Large intestine (tissue), 12 donors: ENCODE results near the gene SLC22A5. TPM values are rescaled to one million over a fixed set of nuclear protein-coding genes. Genes with fewer than 3 reads are reported as not detected.
A peak's percentile ranks its signal among the peaks of the same experiment; 100 is the strongest.

Experiments
- DNase-seq, 2 donors: peaks; one replicate each; pipeline versions ENCODE4 v3.0.0 to v3.0.0-alpha.2; 2013
- H3K27ac ChIP-seq: one replicate; pipeline ENCODE4 v1.5.1; 2013; ENCODE audit warnings: low read length
- H3K27me3 ChIP-seq: 2 replicates; pipeline ENCODE4 v1.6.1; 2013; ENCODE audit warnings: low read length; ENCODE audit not compliant: control insufficient read depth, insufficient read depth
- H3K36me3 ChIP-seq: 2 replicates; pipeline ENCODE4 v1.6.1; 2013; ENCODE audit warnings: low read length; ENCODE audit not compliant: control insufficient read depth, insufficient read depth
- H3K4me1 ChIP-seq: one replicate; pipeline ENCODE4 v1.6.1; 2013; ENCODE audit warnings: low read length; ENCODE audit not compliant: control insufficient read depth, insufficient read depth
- H3K4me3 ChIP-seq: one replicate; pipeline ENCODE4 v1.5.1; 2013; ENCODE audit warnings: low read length
- H3K9me3 ChIP-seq: one replicate; pipeline ENCODE4 v1.6.1; 2013; ENCODE audit warnings: mild to moderate bottlenecking, low read depth, low read length, moderate library complexity; ENCODE audit not compliant: control insufficient read depth
- WGBS: methylation state at CpG from one replicate; pipeline ENCODE4 v1.1.5; 2013; ENCODE audit warnings: low lambda C conversion rate; ENCODE audit not compliant: insufficient coverage; 5-methylcytosine and 5-hydroxymethylcytosine counted together
- long read RNA-seq, 11 donors: transcript quantifications; one replicate each; lab custom pipeline, GENCODE V29; 2026
- polyA plus RNA-seq: library from polyadenylated mRNA; unstranded; fragments of 120-200 nt; gene quantifications from one replicate; pipeline ENCODE4 v1.2.1, GENCODE V29; 2013

SLC22A5 gene
- 35.1 TPM for polyA plus RNA-seq
- long read RNA-seq, donor 1, partial matches to known transcripts: 0 of 1 reads
- long read RNA-seq, donor 1, other reads (novel, unspliced or antisense): 0 of 1 reads
- long read RNA-seq, donor 2, transcript SLC22A5-201 (10 exons, 3,237 nt): major isoform, 9 of 77 reads
- long read RNA-seq, donor 2, partial matches to known transcripts: 68 of 77 reads
- long read RNA-seq, donor 2, other reads (novel, unspliced or antisense): 0 of 77 reads
- long read RNA-seq, donor 3, transcript SLC22A5-201 (10 exons, 3,237 nt): major isoform, 7 of 21 reads
- long read RNA-seq, donor 3, partial matches to known transcripts: 13 of 21 reads
- long read RNA-seq, donor 3, other reads (novel, unspliced or antisense): 0 of 21 reads
- long read RNA-seq, donor 4: 0 reads
- long read RNA-seq, donor 5, partial matches to known transcripts: 0 of 4 reads
- long read RNA-seq, donor 5, other reads (novel, unspliced or antisense): 0 of 4 reads
- long read RNA-seq, donor 6, transcript SLC22A5-201 (10 exons, 3,237 nt): major isoform, 6 of 7 reads
- long read RNA-seq, donor 6, partial matches to known transcripts: 0 of 7 reads
- long read RNA-seq, donor 6, other reads (novel, unspliced or antisense): 0 of 7 reads
- long read RNA-seq, donor 7, partial matches to known transcripts: 0 of 2 reads
- long read RNA-seq, donor 7, other reads (novel, unspliced or antisense): 0 of 2 reads
- long read RNA-seq, donor 8, transcript SLC22A5-201 (10 exons, 3,237 nt): major isoform, 6 of 7 reads
- long read RNA-seq, donor 8, partial matches to known transcripts: 0 of 7 reads
- long read RNA-seq, donor 8, other reads (novel, unspliced or antisense): 0 of 7 reads
- long read RNA-seq, donor 9, partial matches to known transcripts: 17 of 22 reads
- long read RNA-seq, donor 9, other reads (novel, unspliced or antisense): 0 of 22 reads
- long read RNA-seq, donor 10, partial matches to known transcripts: 50 of 53 reads
- long read RNA-seq, donor 10, other reads (novel, unspliced or antisense): 0 of 53 reads
- long read RNA-seq, donor 11, partial matches to known transcripts: 6 of 10 reads
- long read RNA-seq, donor 11, other reads (novel, unspliced or antisense): 0 of 10 reads

GRCh38 chr5:132369474-132370180, at the start of gene SLC22A5:
TSS of gene SLC22A5 (plus strand) at chr5:132369710. CDS start at chr5:132369973, 263 bp downstream.
- peak; percentile 79 to 95 for DNase-seq
- Histone ChIP-seq H3K36me3 (peaks cover 8% of the 10 kb centered on the region), H3K27me3 (no peaks in the 10 kb centered on the region), H3K4me1 (peaks cover 30% of the 10 kb centered on the region), H3K4me3 (peak within 1 kb of the TSS; percentile 67), H3K9me3 (peaks cover 4% of the 10 kb centered on the region), H3K27ac (peak within 1 kb of the TSS; percentile 76)
- no CpG with 5 or more reads among the region's 83 CpGs for WGBS

GRCh38 chr5:132319975-132320374, 49.5 kb upstream of the SLC22A5 start:
- Histone ChIP-seq H3K9me3 (no peaks in the 10 kb centered on the region), H3K4me3 (no peak overlapping the region), H3K27ac (no peak overlapping the region), H3K4me1 (peaks cover 32% of the 10 kb centered on the region), H3K36me3 (peaks cover 13% of the 10 kb centered on the region), H3K27me3 (no peaks in the 10 kb centered on the region)
- WGBS: 88% methylated on average over 1 of the region's 1 CpG
- no peak for DNase-seq

- H3K27me3 ChIP-seq: no peaks in the 10 kb centered on the region
- DNase-seq: peak in 1 of 2 donors; percentile 59
- H3K36me3 ChIP-seq: peaks cover 13% of the 10 kb centered on the region
- H3K4me3 ChIP-seq: no peak overlapping the region
- H3K9me3 ChIP-seq: no peaks in the 10 kb centered on the region
- H3K4me1 ChIP-seq: peaks cover 20% of the 10 kb centered on the region
- WGBS: no CpG with 5 or more reads among the region's 3 CpGs
- peak overlapping the region; percentile 29 for H3K27ac ChIP-seq
Observed at GRCh38 chr5:132321109-132321721, 48.3 kb upstream of the SLC22A5 start.

GRCh38 chr5:132322266-132322665, 47.2 kb upstream of the SLC22A5 start:
- Histone ChIP-seq H3K27me3 (no peaks in the 10 kb centered on the region), H3K36me3 (peaks cover 13% of the 10 kb centered on the region), H3K4me1 (peaks cover 20% of the 10 kb centered on the region), H3K27ac (no peak overlapping the region), H3K9me3 (no peaks in the 10 kb centered on the region), H3K4me3 (no peak overlapping the region)
- WGBS: no CpG with 5 or more reads among the region's 11 CpGs
- no peak for DNase-seq

GRCh38 chr5:132323202-132323601, 46.3 kb upstream of the SLC22A5 start:
- Histone ChIP-seq H3K4me1 (peaks cover 19% of the 10 kb centered on the region), H3K27me3 (no peaks in the 10 kb centered on the region), H3K27ac (no peak overlapping the region), H3K4me3 (no peak overlapping the region), H3K36me3 (peaks cover 18% of the 10 kb centered on the region), H3K9me3 (no peaks in the 10 kb centered on the region)
- 86% methylated on average over 1 of the region's 5 CpGs for WGBS
- DNase-seq: no peak

GRCh38 chr5:132325691-132326090, 43.8 kb upstream of the SLC22A5 start:
- Histone ChIP-seq H3K9me3 (no peaks in the 10 kb centered on the region), H3K27me3 (no peaks in the 10 kb centered on the region), H3K27ac (no peak overlapping the region), H3K4me1 (peaks cover 3% of the 10 kb centered on the region), H3K36me3 (peaks cover 32% of the 10 kb centered on the region), H3K4me3 (no peak overlapping the region)
- DNase-seq: no peak
- no CpG with 5 or more reads among the region's 4 CpGs for WGBS

GRCh38 chr5:132327252-132327955, 42.1 kb upstream of the SLC22A5 start:
- H3K27me3 ChIP-seq: no peaks in the 10 kb centered on the region
- peaks cover 35% of the 10 kb centered on the region for H3K36me3 ChIP-seq
- no peak overlapping the region for H3K4me3 ChIP-seq
- H3K9me3 ChIP-seq: no peaks in the 10 kb centered on the region
- DNase-seq: no peak
- H3K27ac ChIP-seq: no peak overlapping the region
- H3K4me1 ChIP-seq: no peaks in the 10 kb centered on the region
- no CpG with 5 or more reads among the region's 2 CpGs for WGBS

GRCh38 chr5:132334812-132335211, 34.7 kb upstream of the SLC22A5 start:
- Histone ChIP-seq H3K27ac (no peak overlapping the region), H3K9me3 (no peaks in the 10 kb centered on the region), H3K27me3 (no peaks in the 10 kb centered on the region), H3K36me3 (peaks cover 31% of the 10 kb centered on the region), H3K4me3 (no peak overlapping the region), H3K4me1 (peaks cover 3% of the 10 kb centered on the region)
- WGBS: no CpG with 5 or more reads among the region's 3 CpGs
- no peak for DNase-seq

GRCh38 chr5:132335402-132335801, 34.1 kb upstream of the SLC22A5 start:
- Histone ChIP-seq H3K4me1 (peaks cover 3% of the 10 kb centered on the region), H3K9me3 (no peaks in the 10 kb centered on the region), H3K4me3 (no peak overlapping the region), H3K27ac (no peak overlapping the region), H3K27me3 (no peaks in the 10 kb centered on the region), H3K36me3 (peaks cover 28% of the 10 kb centered on the region)
- peak in 1 of 2 donors; percentile 48 for DNase-seq
